HepG2 (cell line): ENCODE measurements around the gene SDK1. TPM values are rescaled to one million over a fixed set of nuclear protein-coding genes. Genes with fewer than 3 reads are reported as not detected.

ENCODE experiments used
- HES4 ChIP-seq: sonication (generic); formaldehyde crosslinking; IDR thresholded peaks from 2 replicates; pipeline ENCODE4 v1.9.0; 2021; ENCODE audit warnings: mild to moderate bottlenecking, missing genetic modification reagents, borderline replicate concordance
- ZNF781 ChIP-seq: sonication (generic); formaldehyde crosslinking; IDR thresholded peaks from 2 replicates; pipeline ENCODE4 v1.5.1; 2020; ENCODE audit warnings: borderline replicate concordance, mild to moderate bottlenecking, missing genetic modification reagents; ENCODE audit errors: not compliant biosample characterization
- polyA plus RNA-seq, 8 experiments: library from polyadenylated mRNA; depleted of rRNA in 3 of 8; stranded (reverse) in 7 of 8; unstranded in 1 of 8; fragments of >200 nt; fragmentation: Illumina TruSeq in 4 of 8; extraction: Trizol in 4 of 8; gene quantifications; 2 replicates each; pipeline versions ENCODE4 v1.2.1 to v1.2.3, GENCODE V29; 2011 to 2016; ENCODE audit warnings: low read depth in 4 of 8, missing spikeins in 1 of 8, mixed read lengths in 1 of 8; ENCODE audit not compliant: insufficient read depth in 1 of 8
- total RNA-seq, 5 experiments: library from RNA; depleted of rRNA; stranded (reverse); fragments of >200 nt; fragmentation: Illumina TruSeq; extraction: Trizol; gene quantifications; 2 replicates each; pipeline ENCODE4 v1.2.3, GENCODE V29; 2016; ENCODE audit warnings: low read depth in 1 of 5
- TF ChIP-seq, protein P1 (sequence below): sonication (generic); formaldehyde crosslinking; IDR thresholded peaks from 2 replicates; pipeline ENCODE4 v1.4.0; 2020; ENCODE audit warnings: mild to moderate bottlenecking, missing genetic modification reagents
- TF ChIP-seq, protein P2 (sequence below): sonication (generic); formaldehyde crosslinking; IDR thresholded peaks from 2 replicates; pipeline ENCODE4 v1.4.0; 2020; ENCODE audit warnings: missing genetic modification reagents
- TF ChIP-seq, protein P3 (sequence below), 2 experiments: fragments of 450-650 bp in 1 of 2; sonication (generic) in 1 of 2; formaldehyde crosslinking; IDR thresholded peaks; 2 replicates each; pipeline versions ENCODE4 v1.5.0 to v1.8.0; 2020 to 2022; ENCODE audit warnings: mild to moderate bottlenecking in 1 of 2, missing genetic modification reagents in 1 of 2
- TF ChIP-seq, protein P4 (sequence below), 2 experiments: fragments of 450-650 bp in 1 of 2; sonication (generic) in 1 of 2; formaldehyde crosslinking in 1 of 2; IDR thresholded peaks; 2 replicates each; pipeline versions ENCODE4 v1.6.1 to v1.8.0; 2016 to 2022; ENCODE audit warnings: antibody characterized with exemption in 1 of 2, mild to moderate bottlenecking in 1 of 2, missing genetic modification reagents in 1 of 2

Gene SDK1
- total and polyA plus RNA-seq, 2 of the 13 experiments (the other 11 are each of a cell fraction or from before 2014, with no cell fraction given) = 0.35 to 2.4 TPM

DNA sequence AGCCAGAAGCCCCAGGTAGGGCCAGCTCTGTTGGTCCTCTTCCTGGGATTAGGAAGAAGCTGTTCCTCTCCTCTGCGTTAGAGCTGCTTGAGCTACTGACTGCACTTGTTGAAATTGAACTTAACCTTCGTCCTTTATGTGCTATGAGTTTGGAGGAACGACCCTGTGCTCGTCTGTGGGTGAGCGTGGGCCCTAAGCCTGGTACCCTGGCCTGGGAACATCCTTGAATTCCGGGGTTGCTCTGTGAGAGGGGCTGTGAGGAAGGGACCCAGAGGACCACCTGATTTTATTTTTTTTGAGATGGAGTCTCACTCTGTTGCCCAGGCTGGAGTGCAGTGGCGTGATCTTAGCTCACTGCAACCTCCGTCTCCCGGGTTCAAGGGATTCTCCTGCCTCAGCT lies 933.8 kb downstream of the SDK1 start (continued):
- TF ChIP-seq, protein P1, sequence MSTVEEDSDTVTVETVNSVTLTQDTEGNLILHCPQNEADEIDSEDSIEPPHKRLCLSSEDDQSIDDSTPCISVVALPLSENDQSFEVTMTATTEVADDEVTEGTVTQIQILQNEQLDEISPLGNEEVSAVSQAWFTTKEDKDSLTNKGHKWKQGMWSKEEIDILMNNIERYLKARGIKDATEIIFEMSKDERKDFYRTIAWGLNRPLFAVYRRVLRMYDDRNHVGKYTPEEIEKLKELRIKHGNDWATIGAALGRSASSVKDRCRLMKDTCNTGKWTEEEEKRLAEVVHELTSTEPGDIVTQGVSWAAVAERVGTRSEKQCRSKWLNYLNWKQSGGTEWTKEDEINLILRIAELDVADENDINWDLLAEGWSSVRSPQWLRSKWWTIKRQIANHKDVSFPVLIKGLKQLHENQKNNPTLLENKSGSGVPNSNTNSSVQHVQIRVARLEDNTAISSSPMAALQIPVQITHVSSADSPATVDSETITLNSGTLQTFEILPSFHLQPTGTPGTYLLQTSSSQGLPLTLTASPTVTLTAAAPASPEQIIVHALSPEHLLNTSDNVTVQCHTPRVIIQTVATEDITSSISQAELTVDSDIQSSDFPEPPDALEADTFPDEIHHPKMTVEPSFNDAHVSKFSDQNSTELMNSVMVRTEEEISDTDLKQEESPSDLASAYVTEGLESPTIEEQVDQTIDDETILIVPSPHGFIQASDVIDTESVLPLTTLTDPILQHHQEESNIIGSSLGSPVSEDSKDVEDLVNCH (CRISPR knock-in tag) = no peak
- TF ChIP-seq, protein P2, sequence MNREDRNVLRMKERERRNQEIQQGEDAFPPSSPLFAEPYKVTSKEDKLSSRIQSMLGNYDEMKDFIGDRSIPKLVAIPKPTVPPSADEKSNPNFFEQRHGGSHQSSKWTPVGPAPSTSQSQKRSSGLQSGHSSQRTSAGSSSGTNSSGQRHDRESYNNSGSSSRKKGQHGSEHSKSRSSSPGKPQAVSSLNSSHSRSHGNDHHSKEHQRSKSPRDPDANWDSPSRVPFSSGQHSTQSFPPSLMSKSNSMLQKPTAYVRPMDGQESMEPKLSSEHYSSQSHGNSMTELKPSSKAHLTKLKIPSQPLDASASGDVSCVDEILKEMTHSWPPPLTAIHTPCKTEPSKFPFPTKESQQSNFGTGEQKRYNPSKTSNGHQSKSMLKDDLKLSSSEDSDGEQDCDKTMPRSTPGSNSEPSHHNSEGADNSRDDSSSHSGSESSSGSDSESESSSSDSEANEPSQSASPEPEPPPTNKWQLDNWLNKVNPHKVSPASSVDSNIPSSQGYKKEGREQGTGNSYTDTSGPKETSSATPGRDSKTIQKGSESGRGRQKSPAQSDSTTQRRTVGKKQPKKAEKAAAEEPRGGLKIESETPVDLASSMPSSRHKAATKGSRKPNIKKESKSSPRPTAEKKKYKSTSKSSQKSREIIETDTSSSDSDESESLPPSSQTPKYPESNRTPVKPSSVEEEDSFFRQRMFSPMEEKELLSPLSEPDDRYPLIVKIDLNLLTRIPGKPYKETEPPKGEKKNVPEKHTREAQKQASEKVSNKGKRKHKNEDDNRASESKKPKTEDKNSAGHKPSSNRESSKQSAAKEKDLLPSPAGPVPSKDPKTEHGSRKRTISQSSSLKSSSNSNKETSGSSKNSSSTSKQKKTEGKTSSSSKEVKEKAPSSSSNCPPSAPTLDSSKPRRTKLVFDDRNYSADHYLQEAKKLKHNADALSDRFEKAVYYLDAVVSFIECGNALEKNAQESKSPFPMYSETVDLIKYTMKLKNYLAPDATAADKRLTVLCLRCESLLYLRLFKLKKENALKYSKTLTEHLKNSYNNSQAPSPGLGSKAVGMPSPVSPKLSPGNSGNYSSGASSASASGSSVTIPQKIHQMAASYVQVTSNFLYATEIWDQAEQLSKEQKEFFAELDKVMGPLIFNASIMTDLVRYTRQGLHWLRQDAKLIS = no peak
- TF ChIP-seq, protein P3, sequence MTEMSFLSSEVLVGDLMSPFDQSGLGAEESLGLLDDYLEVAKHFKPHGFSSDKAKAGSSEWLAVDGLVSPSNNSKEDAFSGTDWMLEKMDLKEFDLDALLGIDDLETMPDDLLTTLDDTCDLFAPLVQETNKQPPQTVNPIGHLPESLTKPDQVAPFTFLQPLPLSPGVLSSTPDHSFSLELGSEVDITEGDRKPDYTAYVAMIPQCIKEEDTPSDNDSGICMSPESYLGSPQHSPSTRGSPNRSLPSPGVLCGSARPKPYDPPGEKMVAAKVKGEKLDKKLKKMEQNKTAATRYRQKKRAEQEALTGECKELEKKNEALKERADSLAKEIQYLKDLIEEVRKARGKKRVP (CRISPR knock-in tag; IDR thresholded peaks at IDR 0.05) = no peak
- TF ChIP-seq HES4 (CRISPR knock-in tag) (no peak), ZNF781 (CRISPR knock-in tag) (no peak)
- TF ChIP-seq, protein P4, sequence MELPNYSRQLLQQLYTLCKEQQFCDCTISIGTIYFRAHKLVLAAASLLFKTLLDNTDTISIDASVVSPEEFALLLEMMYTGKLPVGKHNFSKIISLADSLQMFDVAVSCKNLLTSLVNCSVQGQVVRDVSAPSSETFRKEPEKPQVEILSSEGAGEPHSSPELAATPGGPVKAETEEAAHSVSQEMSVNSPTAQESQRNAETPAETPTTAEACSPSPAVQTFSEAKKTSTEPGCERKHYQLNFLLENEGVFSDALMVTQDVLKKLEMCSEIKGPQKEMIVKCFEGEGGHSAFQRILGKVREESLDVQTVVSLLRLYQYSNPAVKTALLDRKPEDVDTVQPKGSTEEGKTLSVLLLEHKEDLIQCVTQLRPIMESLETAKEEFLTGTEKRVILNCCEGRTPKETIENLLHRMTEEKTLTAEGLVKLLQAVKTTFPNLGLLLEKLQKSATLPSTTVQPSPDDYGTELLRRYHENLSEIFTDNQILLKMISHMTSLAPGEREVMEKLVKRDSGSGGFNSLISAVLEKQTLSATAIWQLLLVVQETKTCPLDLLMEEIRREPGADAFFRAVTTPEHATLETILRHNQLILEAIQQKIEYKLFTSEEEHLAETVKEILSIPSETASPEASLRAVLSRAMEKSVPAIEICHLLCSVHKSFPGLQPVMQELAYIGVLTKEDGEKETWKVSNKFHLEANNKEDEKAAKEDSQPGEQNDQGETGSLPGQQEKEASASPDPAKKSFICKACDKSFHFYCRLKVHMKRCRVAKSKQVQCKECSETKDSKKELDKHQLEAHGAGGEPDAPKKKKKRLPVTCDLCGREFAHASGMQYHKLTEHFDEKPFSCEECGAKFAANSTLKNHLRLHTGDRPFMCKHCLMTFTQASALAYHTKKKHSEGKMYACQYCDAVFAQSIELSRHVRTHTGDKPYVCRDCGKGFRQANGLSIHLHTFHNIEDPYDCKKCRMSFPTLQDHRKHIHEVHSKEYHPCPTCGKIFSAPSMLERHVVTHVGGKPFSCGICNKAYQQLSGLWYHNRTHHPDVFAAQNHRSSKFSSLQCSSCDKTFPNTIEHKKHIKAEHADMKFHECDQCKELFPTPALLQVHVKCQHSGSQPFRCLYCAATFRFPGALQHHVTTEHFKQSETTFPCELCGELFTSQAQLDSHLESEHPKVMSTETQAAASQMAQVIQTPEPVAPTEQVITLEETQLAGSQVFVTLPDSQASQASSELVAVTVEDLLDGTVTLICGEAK (IDR thresholded peaks at IDR 0.05) = no peak
- TF ChIP-seq, protein P4 (CRISPR knock-in tag; IDR thresholded peaks at IDR 0.05) = no peak
